CD14-positive monocyte (primary cell): Measurements from ENCODE around the gene STAT4. TPM values are rescaled to one million over a fixed set of nuclear protein-coding genes. Genes with fewer than 3 reads are reported as not detected.

Source experiments
- DNase-seq, 3 donors: peaks; one replicate each; pipeline ENCODE4 v3.0.0-alpha.2; 2011 to 2022
- H2AFZ ChIP-seq: 2 replicates; pipeline ENCODE4 v1.6.0; 2012; ENCODE audit warnings: mild to moderate bottlenecking, low read depth, low read length, inconsistent platforms; ENCODE audit not compliant: insufficient read depth, poor library complexity, severe bottlenecking
- H3K27ac ChIP-seq, 2 donors: 1 replicate in 1 of 2; 2 replicates in 1 of 2; pipeline ENCODE4 v1.5.1; 2012 to 2013; ENCODE audit warnings: low read length in 2 of 2, control low read depth in 1 of 2, inconsistent platforms in 1 of 2, low read depth in 1 of 2, mild to moderate bottlenecking in 1 of 2
- H3K27me3 ChIP-seq, 2 donors: one replicate each; pipeline versions ENCODE4 v1.6.0 to v1.6.1; 2011 to 2013; ENCODE audit warnings: low read length in 2 of 2; ENCODE audit not compliant: control insufficient read depth in 2 of 2, insufficient read depth in 2 of 2
- H3K36me3 ChIP-seq, 2 donors: replicated peaks in 1 of 2; 1 replicate in 1 of 2; 2 replicates in 1 of 2; pipeline versions ENCODE4 v1.5.1 to v1.6.1; 2012 to 2013; ENCODE audit warnings: low read length in 2 of 2, control low read depth in 1 of 2, inconsistent platforms in 1 of 2, mild to moderate bottlenecking in 1 of 2; ENCODE audit not compliant: insufficient read depth in 2 of 2, control insufficient read depth in 1 of 2
- H3K4me1 ChIP-seq, 2 donors: 1 replicate in 1 of 2; 2 replicates in 1 of 2; pipeline versions ENCODE4 v1.5.1 to v1.6.1; 2012 to 2013; ENCODE audit warnings: low read length in 2 of 2, control low read depth in 1 of 2, inconsistent platforms in 1 of 2, mild to moderate bottlenecking in 1 of 2, moderate library complexity in 1 of 2; ENCODE audit not compliant: insufficient read depth in 2 of 2, control insufficient read depth in 1 of 2
- H3K4me2 ChIP-seq: replicated peaks from 2 replicates; pipeline ENCODE3; 2012; ENCODE audit warnings: low read length, moderate library complexity, mild to moderate bottlenecking; ENCODE audit not compliant: poor library complexity, severe bottlenecking; ENCODE audit errors: extremely low read depth
- H3K4me3 ChIP-seq, 3 experiments: fragments of 200-600 bp in 1 of 3; sonication (generic) in 1 of 3; replicated peaks in 1 of 3; 1 replicate in 2 of 3; 2 replicates in 1 of 3; pipeline ENCODE4 v1.5.1; 2011 to 2013; ENCODE audit warnings: low read length in 3 of 3, mild to moderate bottlenecking in 3 of 3, control low read depth in 2 of 3, low read depth in 2 of 3, inconsistent platforms in 1 of 3, moderate library complexity in 1 of 3
- H3K79me2 ChIP-seq: 2 replicates; pipeline ENCODE4 v1.6.0; 2012; ENCODE audit warnings: mild to moderate bottlenecking, control low read depth, inconsistent platforms, low read length, moderate library complexity; ENCODE audit not compliant: insufficient read depth
- H3K9ac ChIP-seq: 2 replicates; pipeline ENCODE4 v1.6.0; 2017; ENCODE audit warnings: low read length, mild to moderate bottlenecking; ENCODE audit not compliant: insufficient read depth, poor library complexity, severe bottlenecking
- H3K9me3 ChIP-seq, 2 donors: replicated peaks in 1 of 2; 1 replicate in 1 of 2; 2 replicates in 1 of 2; pipeline versions ENCODE4 v1.5.1 to v1.6.1; 2012 to 2013; ENCODE audit warnings: low read length in 2 of 2, control low read depth in 1 of 2; ENCODE audit not compliant: control insufficient read depth in 1 of 2, insufficient read depth in 1 of 2
- H4K20me1 ChIP-seq: 2 replicates; pipeline ENCODE4 v1.6.0; 2012; ENCODE audit warnings: mild to moderate bottlenecking, low read length, control low read depth, moderate library complexity; ENCODE audit not compliant: insufficient read depth
- H3K27ac Mint-ChIP-seq, 7 donors: one replicate each; pipeline ENCODE4 v1.8.0; 2020; ENCODE audit warnings: mild to moderate bottlenecking in 7 of 7, mixed read lengths in 7 of 7, moderate library complexity in 6 of 7, inconsistent platforms in 2 of 7
- H3K27me3 Mint-ChIP-seq, 3 donors: one replicate each; pipeline ENCODE4 v1.8.0; 2021 to 2022; ENCODE audit warnings: low read depth in 3 of 3, mild to moderate bottlenecking in 3 of 3, mixed read lengths in 3 of 3, moderate library complexity in 3 of 3, inconsistent platforms in 1 of 3
- H3K36me3 Mint-ChIP-seq, 2 donors: one replicate each; pipeline ENCODE4 v1.8.0; 2020; ENCODE audit warnings: mixed read lengths in 2 of 2, inconsistent platforms in 1 of 2, mild to moderate bottlenecking in 1 of 2
- H3K4me1 Mint-ChIP-seq: one replicate; pipeline ENCODE4 v1.8.0; 2020; ENCODE audit warnings: mild to moderate bottlenecking, mixed read lengths
- H3K4me3 Mint-ChIP-seq, 2 donors: one replicate each; pipeline ENCODE4 v1.8.0; 2020; ENCODE audit warnings: mild to moderate bottlenecking in 2 of 2, mixed read lengths in 2 of 2, moderate library complexity in 1 of 2
- H3K9me3 Mint-ChIP-seq, 7 donors: one replicate each; pipeline ENCODE4 v1.8.0; 2020 to 2022; ENCODE audit warnings: mixed read lengths in 7 of 7, mild to moderate bottlenecking in 6 of 7, moderate library complexity in 6 of 7, inconsistent platforms in 2 of 7
- WGBS: methylation state at CpG from one replicate; pipeline ENCODE4 v1.1.5; 2013; ENCODE audit warnings: missing lambda C conversion rate; ENCODE audit not compliant: insufficient coverage; 5-methylcytosine and 5-hydroxymethylcytosine counted together
- intact Hi-C, 2 donors: fragments of 100-400 bp; cut with micrococcal nuclease; formaldehyde crosslinking; loops; one replicate each; pipeline versions ENCODE4 v1.15.0 to v1.15.1; 2023
- polyA plus RNA-seq, 3 donors: library from polyadenylated mRNA; depleted of rRNA in 1 of 3; unstranded in 2 of 3; stranded (reverse) in 1 of 3; fragments of 300-500 nt in 2 of 3; fragments of >200 nt in 1 of 3; fragmentation: Illumina TruSeq in 2 of 3; gene quantifications; 1 replicate in 2 of 3; 2 replicates in 1 of 3; pipeline ENCODE4 v1.2.3, GENCODE V29; 2012 to 2021
- TF ChIP-seq, protein P1 (sequence below): fragments of 200-600 bp; IDR thresholded peaks from one replicate; pipeline ENCODE4 v1.8.0; 2022; ENCODE audit warnings: antibody characterized with exemption, mild to moderate bottlenecking

Gene STAT4
- polyA plus RNA-seq, 3 donors: 0.31 to 0.52 (median 0.31) TPM

DNA sequence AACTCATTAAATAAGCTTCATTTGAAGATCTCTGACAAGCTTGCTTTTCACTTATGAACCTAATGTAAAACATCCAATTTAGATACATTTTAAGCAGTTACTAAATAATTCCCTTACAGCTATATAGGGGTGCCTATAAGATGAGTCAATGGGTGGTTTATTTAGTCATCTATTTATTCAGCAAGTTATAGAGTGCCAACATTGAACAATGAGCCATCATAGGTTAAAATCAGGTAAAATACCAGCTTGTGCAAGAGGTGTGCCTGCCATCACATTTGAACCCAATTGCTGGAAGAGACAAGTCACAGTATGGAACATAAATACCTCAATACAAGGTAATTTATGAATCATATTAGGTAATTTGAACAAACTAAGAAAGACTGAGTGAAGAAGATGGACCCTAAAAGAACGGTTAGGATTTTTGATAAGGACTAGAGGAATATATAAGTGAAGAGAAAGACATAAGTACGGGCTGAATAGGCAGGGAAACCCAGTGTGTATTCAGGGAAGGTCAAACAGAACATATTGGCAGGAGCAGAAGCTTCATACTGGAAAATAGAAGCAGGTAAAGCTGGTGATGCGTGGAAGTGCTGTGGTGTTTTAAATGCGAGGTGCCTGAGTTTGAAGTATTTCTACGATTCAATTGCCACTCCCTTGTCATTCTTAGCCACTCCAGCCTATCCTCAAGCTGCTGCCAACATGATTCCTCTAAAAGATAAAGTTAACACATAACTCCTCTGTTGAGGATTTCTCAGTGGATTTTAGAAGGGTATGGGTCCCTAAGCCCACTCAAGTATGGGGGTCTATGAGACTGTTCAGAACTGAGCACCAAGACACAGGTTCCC is 18.9 kb upstream of the STAT4 start:
- no peaks in the 10 kb centered on the region for H3K4me1 ChIP-seq
- H3K4me3 ChIP-seq: no peak overlapping the region
- Mint-ChIP-seq H3K9me3 (no peaks in the 10 kb centered on the region), H3K4me3 (no peak overlapping the region), H3K4me1 (peaks cover 3% of the 10 kb centered on the region), H3K27me3 (peaks cover 0 to 2% (median 0%) of the 10 kb centered on the region in 3 donors), H3K36me3 (no peaks in the 10 kb centered on the region), H3K27ac (no peak overlapping the region)
- H3K9me3 ChIP-seq: no peaks in the 10 kb centered on the region
- H3K27ac ChIP-seq: no peak overlapping the region
- 85% methylated on average over 2 of the region's 5 CpGs for WGBS
- no peak overlapping the region for H2AFZ ChIP-seq
- no peak for DNase-seq
- intact Hi-C loops: no loop called here
- TF ChIP-seq, protein P1, sequence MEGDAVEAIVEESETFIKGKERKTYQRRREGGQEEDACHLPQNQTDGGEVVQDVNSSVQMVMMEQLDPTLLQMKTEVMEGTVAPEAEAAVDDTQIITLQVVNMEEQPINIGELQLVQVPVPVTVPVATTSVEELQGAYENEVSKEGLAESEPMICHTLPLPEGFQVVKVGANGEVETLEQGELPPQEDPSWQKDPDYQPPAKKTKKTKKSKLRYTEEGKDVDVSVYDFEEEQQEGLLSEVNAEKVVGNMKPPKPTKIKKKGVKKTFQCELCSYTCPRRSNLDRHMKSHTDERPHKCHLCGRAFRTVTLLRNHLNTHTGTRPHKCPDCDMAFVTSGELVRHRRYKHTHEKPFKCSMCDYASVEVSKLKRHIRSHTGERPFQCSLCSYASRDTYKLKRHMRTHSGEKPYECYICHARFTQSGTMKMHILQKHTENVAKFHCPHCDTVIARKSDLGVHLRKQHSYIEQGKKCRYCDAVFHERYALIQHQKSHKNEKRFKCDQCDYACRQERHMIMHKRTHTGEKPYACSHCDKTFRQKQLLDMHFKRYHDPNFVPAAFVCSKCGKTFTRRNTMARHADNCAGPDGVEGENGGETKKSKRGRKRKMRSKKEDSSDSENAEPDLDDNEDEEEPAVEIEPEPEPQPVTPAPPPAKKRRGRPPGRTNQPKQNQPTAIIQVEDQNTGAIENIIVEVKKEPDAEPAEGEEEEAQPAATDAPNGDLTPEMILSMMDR: no peak
- H3K79me2 ChIP-seq: no peaks in the 10 kb centered on the region
- no peaks in the 10 kb centered on the region for H4K20me1 ChIP-seq
- H3K4me2 ChIP-seq: no peak overlapping the region
- H3K36me3 ChIP-seq: no peaks in the 10 kb centered on the region
- no peak overlapping the region for H3K9ac ChIP-seq
- no peaks in the 10 kb centered on the region for H3K27me3 ChIP-seq

DNA sequence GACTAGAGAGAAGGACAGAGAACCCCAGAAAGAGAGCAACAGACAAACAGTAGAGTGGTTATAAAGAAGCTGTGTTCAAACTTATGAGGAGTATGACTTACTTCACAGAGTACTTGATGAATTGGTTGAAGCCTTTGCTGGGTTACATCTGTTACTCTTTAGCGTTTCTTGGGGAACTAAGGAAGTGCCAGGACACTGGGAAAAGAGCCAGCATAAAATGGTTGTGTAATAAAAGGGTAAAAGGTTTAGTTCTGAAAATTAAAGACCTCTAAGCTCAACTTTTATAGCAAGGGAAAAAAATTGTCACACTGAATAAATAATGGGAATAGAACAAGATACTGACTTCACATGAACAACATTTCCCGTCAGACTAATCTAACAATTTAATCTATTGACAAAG is 17.0 kb upstream of the STAT4 start:
- Mint-ChIP-seq H3K27ac (no peak overlapping the region), H3K4me1 (peaks cover 3% of the 10 kb centered on the region), H3K36me3 (no peaks in the 10 kb centered on the region), H3K9me3 (no peaks in the 10 kb centered on the region), H3K27me3 (peaks cover 0 to under 1% (median 0%) of the 10 kb centered on the region in 3 donors), H3K4me3 (no peak overlapping the region)
- Histone ChIP-seq H3K36me3 (no peaks in the 10 kb centered on the region), H3K27ac (no peak overlapping the region), H2AFZ (no peak overlapping the region), H3K9me3 (no peaks in the 10 kb centered on the region), H3K4me1 (no peaks in the 10 kb centered on the region), H3K4me3 (no peak overlapping the region), H3K79me2 (no peaks in the 10 kb centered on the region), H3K4me2 (no peak overlapping the region), H3K27me3 (no peaks in the 10 kb centered on the region), H3K9ac (no peak overlapping the region), H4K20me1 (no peaks in the 10 kb centered on the region)
- intact Hi-C loops: no loop called here
- DNase-seq: no peak
- 0% methylated on average over 1 of the region's 2 CpGs for WGBS
- TF ChIP-seq, protein P1: no peak
